A172 (cell line): ENCODE measurements around the gene FAM117A. TPM values are rescaled to one million over a fixed set of nuclear protein-coding genes. Genes with fewer than 3 reads are reported as not detected.

Source experiments
- DNase-seq: peaks from one replicate; pipeline ENCODE4 v3.0.0-alpha.2; 2015; ENCODE audit warnings: low spot score
- total RNA-seq: library from RNA; depleted of rRNA; stranded (reverse); fragments of >200 nt; shearing (Covaris generic); gene quantifications from 2 replicates; pipeline ENCODE4 v1.2.3, GENCODE V29; 2014

Gene FAM117A
- total RNA-seq, 1 experiment from 2014 or later: 4.6 TPM

- peak; percentile 58 for DNase-seq
Observed at GRCh38 chr17:49708515-49709183, 55.3 kb downstream of the FAM117A start.

GRCh38 chr17:49707608-49708514, 56.1 kb downstream of the FAM117A start, which contains the start of gene SLC35B1:
Gene SLC35B1 (minus strand): TSS chr17:49707964. CDS start chr17:49707833, 131 bp downstream.
- DNase-seq: peak; percentile 99

GRCh38 chr17:49707246-49707607, 56.7 kb downstream of the FAM117A start:
- DNase-seq: no peak

GRCh38 chr17:49705254-49705653, 58.7 kb downstream of the FAM117A start:
- no peak for DNase-seq

GRCh38 chr17:49703557-49704277, 60.2 kb downstream of the FAM117A start:
- DNase-seq: peak; percentile 52

- no peak for DNase-seq
Observed at GRCh38 chr17:49700960-49701359, 63.0 kb downstream of the FAM117A start.

- no peak for DNase-seq
Observed at GRCh38 chr17:49699966-49700575, 63.9 kb downstream of the FAM117A start.

- no peak for DNase-seq
Observed at GRCh38 chr17:49698005-49698404, 65.9 kb downstream of the FAM117A start.

- DNase-seq: no peak
Observed at GRCh38 chr17:49696233-49696761, 67.6 kb downstream of the FAM117A start.

- DNase-seq: no peak
Observed at GRCh38 chr17:49695698-49696232, 68.2 kb downstream of the FAM117A start.

- no peak for DNase-seq
Observed at GRCh38 chr17:49694847-49695697, 68.9 kb downstream of the FAM117A start.

GRCh38 chr17:49692751-49693150, 71.2 kb downstream of the FAM117A start:
- no peak for DNase-seq

- no peak for DNase-seq
Observed at GRCh38 chr17:49691677-49692191, 72.2 kb downstream of the FAM117A start.

GRCh38 chr17:49691086-49691676, 72.8 kb downstream of the FAM117A start:
- no peak for DNase-seq

GRCh38 chr17:49690256-49690655, 73.7 kb downstream of the FAM117A start:
- DNase-seq: no peak

GRCh38 chr17:49688848-49689247, 75.1 kb downstream of the FAM117A start:
- DNase-seq: no peak

- DNase-seq: peak; percentile 25
Observed at GRCh38 chr17:49687878-49688491, 75.9 kb downstream of the FAM117A start.

GRCh38 chr17:49681106-49681979, 82.6 kb downstream of the FAM117A start:
- no peak for DNase-seq
